Nephron progenitor cell (in vitro differentiated cells): ENCODE measurements around the gene CCDC85C.
A peak's percentile ranks its signal among the peaks of the same experiment; 100 is the strongest.

Experiments used
- DNase-seq: peaks from one replicate; pipeline ENCODE4 v3.0.0; 2021
- H3K27ac Mint-ChIP-seq: 2 replicates; pipeline ENCODE4 v1.8.0; 2021; ENCODE audit warnings: mild to moderate bottlenecking, moderate library complexity, mixed read lengths
- H3K27me3 Mint-ChIP-seq: 2 replicates; pipeline ENCODE4 v1.8.0; 2021; ENCODE audit warnings: mild to moderate bottlenecking, low read depth, mixed read lengths; ENCODE audit not compliant: poor library complexity
- H3K36me3 Mint-ChIP-seq: 2 replicates; pipeline ENCODE4 v1.8.0; 2021; ENCODE audit warnings: low read depth, mixed read lengths
- H3K4me1 Mint-ChIP-seq: 2 replicates; pipeline ENCODE4 v1.8.0; 2021; ENCODE audit warnings: mixed read lengths
- H3K4me3 Mint-ChIP-seq: 2 replicates; pipeline ENCODE4 v1.8.0; 2021; ENCODE audit warnings: mild to moderate bottlenecking, moderate library complexity, mixed read lengths
- H3K9me3 Mint-ChIP-seq: 2 replicates; pipeline ENCODE4 v1.8.0; 2021; ENCODE audit warnings: mild to moderate bottlenecking, moderate library complexity, mixed read lengths
- TF ChIP-seq, protein P1 (sequence below): fragments of 200-600 bp; sonication (generic); IDR thresholded peaks from 2 replicates; pipeline ENCODE4 v1.5.0; 2021; ENCODE audit warnings: antibody characterized with exemption

The CCDC85C gene

DNA sequence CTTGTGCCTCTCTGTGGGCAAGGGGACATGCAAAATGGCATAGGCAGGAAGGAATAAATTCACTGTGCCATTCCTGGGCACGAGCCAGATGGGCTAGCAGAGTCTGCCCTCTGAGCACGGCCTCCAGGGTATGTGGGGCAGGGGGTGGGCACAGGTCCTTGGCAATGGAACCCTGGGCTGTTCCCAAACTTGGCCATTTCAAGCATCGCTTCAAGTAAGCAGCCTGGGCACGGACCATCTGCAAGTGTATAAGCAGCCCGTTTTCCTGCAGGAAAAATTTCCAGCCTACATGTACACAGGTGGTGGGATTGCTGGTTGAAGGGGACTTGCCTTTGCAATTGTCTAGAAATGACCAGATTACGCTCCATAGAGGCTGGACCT lies 40.3 kb downstream of the CCDC85C start:
- peak overlapping the region; percentile 53 for H3K4me3 Mint-ChIP-seq
- DNase-seq: no peak
- H3K27ac Mint-ChIP-seq: no peak overlapping the region
- H3K27me3 Mint-ChIP-seq: peaks cover 13% of the 10 kb centered on the region
- peaks cover 83% of the 10 kb centered on the region for H3K4me1 Mint-ChIP-seq
- TF ChIP-seq, protein P1, sequence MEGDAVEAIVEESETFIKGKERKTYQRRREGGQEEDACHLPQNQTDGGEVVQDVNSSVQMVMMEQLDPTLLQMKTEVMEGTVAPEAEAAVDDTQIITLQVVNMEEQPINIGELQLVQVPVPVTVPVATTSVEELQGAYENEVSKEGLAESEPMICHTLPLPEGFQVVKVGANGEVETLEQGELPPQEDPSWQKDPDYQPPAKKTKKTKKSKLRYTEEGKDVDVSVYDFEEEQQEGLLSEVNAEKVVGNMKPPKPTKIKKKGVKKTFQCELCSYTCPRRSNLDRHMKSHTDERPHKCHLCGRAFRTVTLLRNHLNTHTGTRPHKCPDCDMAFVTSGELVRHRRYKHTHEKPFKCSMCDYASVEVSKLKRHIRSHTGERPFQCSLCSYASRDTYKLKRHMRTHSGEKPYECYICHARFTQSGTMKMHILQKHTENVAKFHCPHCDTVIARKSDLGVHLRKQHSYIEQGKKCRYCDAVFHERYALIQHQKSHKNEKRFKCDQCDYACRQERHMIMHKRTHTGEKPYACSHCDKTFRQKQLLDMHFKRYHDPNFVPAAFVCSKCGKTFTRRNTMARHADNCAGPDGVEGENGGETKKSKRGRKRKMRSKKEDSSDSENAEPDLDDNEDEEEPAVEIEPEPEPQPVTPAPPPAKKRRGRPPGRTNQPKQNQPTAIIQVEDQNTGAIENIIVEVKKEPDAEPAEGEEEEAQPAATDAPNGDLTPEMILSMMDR: no peak
- H3K9me3 Mint-ChIP-seq: peaks cover 8% of the 10 kb centered on the region
- peaks cover 9% of the 10 kb centered on the region for H3K36me3 Mint-ChIP-seq

GRCh38 chr14:99562856-99563748 lies 40.9 kb downstream of the CCDC85C start:
- Mint-ChIP-seq H3K27ac (peak overlapping the region; percentile 81), H3K4me3 (peak overlapping the region; percentile 54)

GRCh38 chr14:99561864-99562263 lies 42.1 kb downstream of the CCDC85C start:
- Mint-ChIP-seq H3K4me1 (peaks cover 65% of the 10 kb centered on the region), H3K4me3 (no peak overlapping the region), H3K36me3 (peaks cover 21% of the 10 kb centered on the region), H3K9me3 (peaks cover 11% of the 10 kb centered on the region), H3K27ac (no peak overlapping the region), H3K27me3 (peaks cover 9% of the 10 kb centered on the region)
- DNase-seq: no peak
- TF ChIP-seq, protein P1: no peak

More at GRCh38 chr14:99562856-99563748, 40.9 kb downstream of the CCDC85C start:
- TF ChIP-seq, protein P1: peak; percentile 42
- H3K9me3 Mint-ChIP-seq: peaks cover 11% of the 10 kb centered on the region
- peaks cover 13% of the 10 kb centered on the region for H3K27me3 Mint-ChIP-seq
- peaks cover 15% of the 10 kb centered on the region for H3K36me3 Mint-ChIP-seq
- peak; percentile 92 for DNase-seq
- H3K4me1 Mint-ChIP-seq: peaks cover 76% of the 10 kb centered on the region

- DNase-seq: no peak
- Mint-ChIP-seq H3K36me3 (peaks cover 21% of the 10 kb centered on the region), H3K4me1 (peaks cover 62% of the 10 kb centered on the region), H3K4me3 (no peak overlapping the region), H3K27me3 (peaks cover 6% of the 10 kb centered on the region), H3K9me3 (peaks cover 11% of the 10 kb centered on the region), H3K27ac (no peak overlapping the region)
- TF ChIP-seq, protein P1: no peak
These were observed 42.9 kb downstream of the CCDC85C start for GRCh38 chr14:99560922-99561683.

GRCh38 chr14:99560403-99560802 lies 43.6 kb downstream of the CCDC85C start:
- peaks cover 21% of the 10 kb centered on the region for H3K36me3 Mint-ChIP-seq
- H3K27ac Mint-ChIP-seq: no peak overlapping the region
- no peak for DNase-seq
- peaks cover 9% of the 10 kb centered on the region for H3K27me3 Mint-ChIP-seq
- H3K4me3 Mint-ChIP-seq: no peak overlapping the region
- TF ChIP-seq, protein P1: no peak
- H3K4me1 Mint-ChIP-seq: peaks cover 61% of the 10 kb centered on the region
- H3K9me3 Mint-ChIP-seq: peaks cover 11% of the 10 kb centered on the region
